ENCODE measurements around the gene KCNMB4. TPM values are rescaled to one million over a fixed set of nuclear protein-coding genes. Genes with fewer than 3 reads are reported as not detected.

Gene KCNMB4
- total RNA-seq, 1 donor from 2014 or later, result 0.19 TPM

GRCh38 chr12:70393787-70394499 lies 27.9 kb downstream of the KCNMB4 start:
- DNase-seq, result no peak
- intact Hi-C loops (cut with micrococcal nuclease), result no loop called here
- H3K27ac Mint-ChIP-seq, result no peak overlapping the region

GRCh38 chr12:70398002-70398401 lies 31.9 kb downstream of the KCNMB4 start:
- Mint-ChIP-seq H3K27ac (no peak overlapping the region), H3K27me3 (no peaks in the 10 kb centered on the region), H3K4me1 (no peaks in the 10 kb centered on the region), H3K4me3 (no peak overlapping the region), H3K9me3 (no peaks in the 10 kb centered on the region), H3K36me3 (ENCODE audit: low read depth) (no peaks in the 10 kb centered on the region)
- no peak for DNase-seq
- intact Hi-C loops (cut with micrococcal nuclease), result no loop called here

More at GRCh38 chr12:70393787-70394499, 27.9 kb downstream of the KCNMB4 start:
- Mint-ChIP-seq H3K4me1 (no peaks in the 10 kb centered on the region), H3K4me3 (no peak overlapping the region), H3K9me3 (no peaks in the 10 kb centered on the region), H3K27me3 (no peaks in the 10 kb centered on the region), H3K36me3 (ENCODE audit: low read depth) (no peaks in the 10 kb centered on the region)

- Mint-ChIP-seq H3K27me3 (no peaks in the 10 kb centered on the region), H3K27ac (no peak overlapping the region), H3K36me3 (ENCODE audit: low read depth) (no peaks in the 10 kb centered on the region), H3K9me3 (no peaks in the 10 kb centered on the region), H3K4me3 (no peak overlapping the region), H3K4me1 (no peaks in the 10 kb centered on the region)
- intact Hi-C loops (cut with micrococcal nuclease), result no loop called here
- no peak for DNase-seq
Observed at GRCh38 chr12:70398862-70399261, 32.8 kb downstream of the KCNMB4 start.

GRCh38 chr12:70399311-70399710 lies 33.2 kb downstream of the KCNMB4 start:
- Mint-ChIP-seq H3K27ac (no peak overlapping the region), H3K36me3 (ENCODE audit: low read depth) (no peaks in the 10 kb centered on the region), H3K4me1 (no peaks in the 10 kb centered on the region), H3K9me3 (no peaks in the 10 kb centered on the region), H3K27me3 (no peaks in the 10 kb centered on the region), H3K4me3 (no peak overlapping the region)
- DNase-seq, result no peak
- intact Hi-C loops (cut with micrococcal nuclease), result no loop called here

GRCh38 chr12:70400124-70400523 lies 34.0 kb downstream of the KCNMB4 start:
- no peaks in the 10 kb centered on the region for H3K27me3 Mint-ChIP-seq
- DNase-seq, result no peak
- H3K27ac Mint-ChIP-seq, result no peak overlapping the region
- no peaks in the 10 kb centered on the region for H3K4me1 Mint-ChIP-seq
- intact Hi-C loops (cut with micrococcal nuclease), result no loop called here
- no peak overlapping the region for H3K4me3 Mint-ChIP-seq
- no peaks in the 10 kb centered on the region for H3K36me3 Mint-ChIP-seq (ENCODE audit: low read depth)
- no peaks in the 10 kb centered on the region for H3K9me3 Mint-ChIP-seq

GRCh38 chr12:70402597-70402996 lies 36.5 kb downstream of the KCNMB4 start:
- Mint-ChIP-seq H3K27ac (no peak overlapping the region), H3K27me3 (no peaks in the 10 kb centered on the region), H3K9me3 (no peaks in the 10 kb centered on the region), H3K36me3 (ENCODE audit: low read depth) (no peaks in the 10 kb centered on the region), H3K4me3 (no peak overlapping the region), H3K4me1 (no peaks in the 10 kb centered on the region)
- intact Hi-C loops (cut with micrococcal nuclease), result no loop called here
- DNase-seq, result no peak

- Mint-ChIP-seq H3K4me3 (no peak overlapping the region), H3K27me3 (no peaks in the 10 kb centered on the region), H3K36me3 (ENCODE audit: low read depth) (no peaks in the 10 kb centered on the region), H3K4me1 (no peaks in the 10 kb centered on the region), H3K27ac (no peak overlapping the region), H3K9me3 (no peaks in the 10 kb centered on the region)
- intact Hi-C loops (cut with micrococcal nuclease), result no loop called here
- no peak for DNase-seq
Observed at GRCh38 chr12:70403826-70404225, 37.7 kb downstream of the KCNMB4 start.

GRCh38 chr12:70408004-70408790 lies 42.1 kb downstream of the KCNMB4 start:
- intact Hi-C loops (cut with micrococcal nuclease), result no loop called here
- no peak overlapping the region for H3K4me3 Mint-ChIP-seq
- H3K9me3 Mint-ChIP-seq, result no peaks in the 10 kb centered on the region
- H3K27me3 Mint-ChIP-seq, result no peaks in the 10 kb centered on the region
- H3K36me3 Mint-ChIP-seq (ENCODE audit: low read depth), result no peaks in the 10 kb centered on the region
- no peak overlapping the region for H3K27ac Mint-ChIP-seq
- H3K4me1 Mint-ChIP-seq, result no peaks in the 10 kb centered on the region
- no peak for DNase-seq

- intact Hi-C loops (cut with micrococcal nuclease), result no loop called here
- Mint-ChIP-seq H3K4me1 (peaks cover 2% of the 10 kb centered on the region), H3K9me3 (no peaks in the 10 kb centered on the region), H3K4me3 (no peak overlapping the region), H3K36me3 (ENCODE audit: low read depth) (no peaks in the 10 kb centered on the region), H3K27me3 (no peaks in the 10 kb centered on the region), H3K27ac (no peak overlapping the region)
- DNase-seq, result no peak
Observed at GRCh38 chr12:70415987-70416386, 49.9 kb downstream of the KCNMB4 start.

- Mint-ChIP-seq H3K27ac (no peak overlapping the region), H3K4me3 (no peak overlapping the region), H3K36me3 (ENCODE audit: low read depth) (no peaks in the 10 kb centered on the region), H3K27me3 (no peaks in the 10 kb centered on the region), H3K4me1 (peaks cover 2% of the 10 kb centered on the region), H3K9me3 (no peaks in the 10 kb centered on the region)
- DNase-seq, result no peak
- intact Hi-C loops (cut with micrococcal nuclease), result no loop called here
Observed at GRCh38 chr12:70417121-70417520, 51.0 kb downstream of the KCNMB4 start.

GRCh38 chr12:70418101-70418500 lies 52.0 kb downstream of the KCNMB4 start:
- intact Hi-C loops (cut with micrococcal nuclease), result no loop called here
- no peak overlapping the region for H3K4me3 Mint-ChIP-seq
- H3K9me3 Mint-ChIP-seq, result no peaks in the 10 kb centered on the region
- H3K27ac Mint-ChIP-seq, result no peak overlapping the region
- H3K27me3 Mint-ChIP-seq, result no peaks in the 10 kb centered on the region
- H3K4me1 Mint-ChIP-seq, result peaks cover 2% of the 10 kb centered on the region
- H3K36me3 Mint-ChIP-seq (ENCODE audit: low read depth), result no peaks in the 10 kb centered on the region
- DNase-seq, result no peak

- DNase-seq, result no peak
- no peaks in the 10 kb centered on the region for H3K27me3 Mint-ChIP-seq
- intact Hi-C loops (cut with micrococcal nuclease), result no loop called here
- no peak overlapping the region for H3K27ac Mint-ChIP-seq
- H3K36me3 Mint-ChIP-seq (ENCODE audit: low read depth), result no peaks in the 10 kb centered on the region
- H3K4me1 Mint-ChIP-seq, result no peaks in the 10 kb centered on the region
- no peaks in the 10 kb centered on the region for H3K9me3 Mint-ChIP-seq
- H3K4me3 Mint-ChIP-seq, result no peak overlapping the region
Observed at GRCh38 chr12:70422631-70423030, 56.5 kb downstream of the KCNMB4 start.

GRCh38 chr12:70426620-70427019 lies 60.5 kb downstream of the KCNMB4 start:
- Mint-ChIP-seq H3K9me3 (no peaks in the 10 kb centered on the region), H3K27me3 (no peaks in the 10 kb centered on the region), H3K4me1 (no peaks in the 10 kb centered on the region), H3K27ac (no peak overlapping the region), H3K36me3 (ENCODE audit: low read depth) (no peaks in the 10 kb centered on the region), H3K4me3 (no peak overlapping the region)
- DNase-seq, result no peak
- intact Hi-C loops (cut with micrococcal nuclease), result no loop called here

GRCh38 chr12:70427611-70428010 lies 61.5 kb downstream of the KCNMB4 start:
- Mint-ChIP-seq H3K4me1 (no peaks in the 10 kb centered on the region), H3K9me3 (no peaks in the 10 kb centered on the region), H3K27ac (no peak overlapping the region), H3K27me3 (no peaks in the 10 kb centered on the region), H3K4me3 (no peak overlapping the region), H3K36me3 (ENCODE audit: low read depth) (no peaks in the 10 kb centered on the region)
- intact Hi-C loops (cut with micrococcal nuclease), result no loop called here
- no peak for DNase-seq

All from activated CD4-positive, alpha-beta T cell treated with anti-CD3 and anti-CD28 coated beads, Interleukin-2, amount 10 ng/mL, durations not matched to agents 24 days and 14 days (primary cell).